Activated naive CD4-positive, alpha-beta T cell treated with anti-CD3 and anti-CD28 coated beads for 36 hours (primary cell): ENCODE data around the gene METTL24. TPM values are rescaled to one million over a fixed set of nuclear protein-coding genes. Genes with fewer than 3 reads are reported as not detected.

Experiments
- CTCF ChIA-PET: fragments of 350-600 bp; sonication (Branson Sonifier 250); formaldehyde crosslinking; loops from one replicate; lab custom pipeline; 2021; ENCODE audit warnings: antibody characterized with exemption; lab: Charles Lee
- DNase-seq: peaks from one replicate; pipeline ENCODE4 v3.0.0-alpha.2; 2020
- H3K27ac Mint-ChIP-seq: one replicate; pipeline ENCODE4 v1.8.0; 2021; ENCODE audit warnings: mild to moderate bottlenecking, mixed read lengths
- H3K27me3 Mint-ChIP-seq: one replicate; pipeline ENCODE4 v1.8.0; 2021; ENCODE audit warnings: low read depth, mixed read lengths
- H3K36me3 Mint-ChIP-seq: one replicate; pipeline ENCODE4 v1.8.0; 2021; ENCODE audit warnings: low read depth, mixed read lengths
- H3K4me1 Mint-ChIP-seq: one replicate; pipeline ENCODE4 v1.8.0; 2021; ENCODE audit warnings: low read depth, mixed read lengths
- H3K4me3 Mint-ChIP-seq: one replicate; pipeline ENCODE4 v1.8.0; 2021; ENCODE audit warnings: mild to moderate bottlenecking, moderate library complexity, mixed read lengths
- H3K9me3 Mint-ChIP-seq: one replicate; pipeline ENCODE4 v1.8.0; 2021; ENCODE audit warnings: mixed read lengths
- intact Hi-C: fragments of 100-400 bp; cut with micrococcal nuclease; formaldehyde crosslinking; loops from one replicate; pipeline ENCODE4 v1.15.1; 2023
- total RNA-seq, 2 experiments: library from RNA; stranded (reverse); gene quantifications; one replicate each; pipeline ENCODE4 v1.2.3, GENCODE V29; 2021

Gene METTL24
- total RNA-seq, 2 experiments from 2014 or later: not detected

DNA sequence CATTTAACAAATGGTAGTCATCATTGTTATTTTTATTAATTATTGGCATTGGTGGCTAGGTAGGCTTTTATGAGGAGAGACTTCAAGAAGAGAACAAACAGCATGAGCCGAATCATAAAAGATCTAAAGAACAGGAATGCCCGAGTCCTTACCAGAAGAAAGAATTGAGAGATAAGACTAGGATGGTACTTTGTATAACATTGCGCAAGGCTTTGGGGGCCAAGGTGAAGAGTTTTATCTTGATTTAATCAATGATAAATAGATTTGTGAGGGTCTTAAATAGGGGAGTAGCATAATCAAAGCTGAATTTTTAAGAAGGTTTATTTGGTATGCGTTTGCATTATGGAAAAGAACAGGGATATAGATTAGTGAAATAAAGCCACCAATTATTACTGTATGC is 162.5 kb downstream of the METTL24 start:
- intact Hi-C loops: no loop called here
- H3K9me3 Mint-ChIP-seq: no peaks in the 10 kb centered on the region
- peaks cover 15% of the 10 kb centered on the region for H3K4me1 Mint-ChIP-seq
- no peak overlapping the region for H3K27ac Mint-ChIP-seq
- peaks cover 10% of the 10 kb centered on the region for H3K36me3 Mint-ChIP-seq
- no peaks in the 10 kb centered on the region for H3K27me3 Mint-ChIP-seq
- CTCF ChIA-PET: no interaction called here
- H3K4me3 Mint-ChIP-seq: no peak overlapping the region
- no peak for DNase-seq

Other genes with a start within 250 kb of the METTL24 start
- 1 to 10 TPM; 1.3 to 1.5 TPM for gene WASF1, start 178.7 kb downstream of the METTL24 start, total RNA-seq
- gene CDC40, start 177.9 kb downstream of the METTL24 start, total RNA-seq: 10 to 100 TPM; 27.0 to 28.5 TPM
- not detected for gene DDO, start 57.2 kb upstream of the METTL24 start, total RNA-seq
- gene SLC22A16, start 118.3 kb upstream of the METTL24 start, total RNA-seq: not detected